ENCODE data around the gene MLLT3.

MLLT3 gene

GRCh38 chr9:20620650-20621470, 1.4 kb downstream of the MLLT3 start:
- H3K4me3 ChIP-seq (ENCODE audit: low read length), result peak overlapping the region; percentile 90
- no peak for TF ChIP-seq CTCF (conservative IDR thresholded peaks at IDR 0.05; ENCODE audit: low read length)
- peak; percentile 49 for DNase-seq (ENCODE audit: low read depth)

GRCh38 chr9:20619487-20620200, 2.7 kb downstream of the MLLT3 start:
- no peak for DNase-seq (ENCODE audit: low read depth)
- no peak for TF ChIP-seq CTCF (conservative IDR thresholded peaks at IDR 0.05; ENCODE audit: low read length)

GRCh38 chr9:20618361-20618802, 3.9 kb downstream of the MLLT3 start:
- no peak for TF ChIP-seq CTCF (conservative IDR thresholded peaks at IDR 0.05; ENCODE audit: low read length)
- no peak overlapping the region for H3K4me3 ChIP-seq (ENCODE audit: low read length)
- DNase-seq (ENCODE audit: low read depth), result peak; percentile 57

More at GRCh38 chr9:20619487-20620200, 2.7 kb downstream of the MLLT3 start:
- peak overlapping the region; percentile 90 for H3K4me3 ChIP-seq (ENCODE audit: low read length)

- DNase-seq (ENCODE audit: low read depth), result no peak
- TF ChIP-seq CTCF (conservative IDR thresholded peaks at IDR 0.05; ENCODE audit: low read length), result no peak
- H3K4me3 ChIP-seq (ENCODE audit: low read length), result no peak overlapping the region
Observed at GRCh38 chr9:20616808-20617207, 5.5 kb downstream of the MLLT3 start.

- DNase-seq (ENCODE audit: low read depth), result no peak
- H3K4me3 ChIP-seq (ENCODE audit: low read length), result no peak overlapping the region
- no peak for TF ChIP-seq CTCF (conservative IDR thresholded peaks at IDR 0.05; ENCODE audit: low read length)
Observed at GRCh38 chr9:20614602-20615216, 7.6 kb downstream of the MLLT3 start.

GRCh38 chr9:20611691-20612287, 10.5 kb downstream of the MLLT3 start:
- peak; percentile 71 for DNase-seq (ENCODE audit: low read depth)
- H3K4me3 ChIP-seq (ENCODE audit: low read length), result no peak overlapping the region

More at GRCh38 chr9:20611691-20612287, 10.5 kb downstream of the MLLT3 start:
- peak; percentile 52 for TF ChIP-seq CTCF (conservative IDR thresholded peaks at IDR 0.05; ENCODE audit: low read length)
